ENCODE results near the gene RFTN1.

GRCh38 chr3:16551342-16551976 is 38.0 kb upstream of the RFTN1 start:
- TF ChIP-seq EZH2 (IDR thresholded peaks at IDR 0.05) (no peak), POLR2AphosphoS5 (IDR thresholded peaks at IDR 0.05; ENCODE audit: borderline replicate concordance, low read depth, low read length) (no peak), FOXP2 (optimal IDR thresholded peaks at IDR 0.05; ENCODE audit: control extremely low read depth, extremely low read length, insufficient read depth) (no peak)
